Measurements from ENCODE around the gene C1orf210. TPM values are rescaled to one million over a fixed set of nuclear protein-coding genes. Genes with fewer than 3 reads are reported as not detected.

The C1orf210 gene
- total and polyA plus RNA-seq, 9 of the 15 experiments (the other 6 are each of a cell fraction or from before 2014, with no cell fraction given): 0.21 TPM; not detected in 8

DNA sequence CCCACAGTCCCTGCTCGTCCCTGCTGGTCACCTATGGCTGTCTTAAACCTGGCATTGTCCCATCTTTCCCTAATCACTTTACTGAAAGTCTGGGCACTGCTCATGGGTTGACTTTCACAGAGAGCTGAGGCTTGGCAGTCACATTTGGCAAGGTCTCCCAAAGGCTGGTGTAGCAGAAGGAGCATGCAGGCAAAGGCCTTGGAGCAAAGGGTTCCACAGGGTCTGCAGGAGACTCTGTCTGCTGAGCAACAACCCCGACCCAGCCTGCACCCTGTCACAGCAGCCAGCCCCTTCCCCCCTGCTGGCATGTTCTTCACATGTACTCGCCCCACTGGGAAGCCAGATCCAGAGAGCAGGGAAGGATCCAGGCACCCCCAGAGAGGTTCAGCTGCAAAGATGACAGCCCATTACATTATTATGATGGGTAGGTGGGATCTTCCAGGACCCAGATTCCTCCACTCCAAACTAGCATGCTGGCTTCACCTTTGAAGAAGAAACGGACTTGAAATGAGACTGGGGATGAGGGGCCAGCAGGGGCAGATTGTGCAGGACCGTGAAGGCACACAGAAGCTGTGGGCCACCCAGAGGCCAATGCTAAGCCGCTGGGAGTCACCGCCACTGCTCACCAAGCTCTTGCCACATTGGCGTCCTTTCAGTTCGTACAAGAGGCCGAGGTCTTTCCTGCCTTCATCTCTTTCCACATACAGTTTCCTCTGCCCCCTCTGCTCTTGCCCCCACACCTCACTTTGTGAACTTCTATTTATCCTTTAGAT, 29.8 kb downstream of the C1orf210 start:
- H3K79me2 ChIP-seq (ENCODE audit: control insufficient read depth, insufficient read depth, low read length): no peaks in the 10 kb centered on the region
- H3K4me2 ChIP-seq (ENCODE audit: insufficient read depth, low read length): no peak overlapping the region
- peaks cover 6 to 43% of the 10 kb centered on the region in 2 experiments; a peak in 3 of 5 replicates for H3K27me3 ChIP-seq (ENCODE audit: control insufficient read depth in 2 of 2, insufficient read depth in 2 of 2, low read length in 2 of 2)
- intact Hi-C loops (cut with micrococcal nuclease): no loop called here
- no peak overlapping the region for H2AFZ ChIP-seq (ENCODE audit: low read depth, low read length)
- no peak overlapping the region for H3K9ac ChIP-seq (ENCODE audit: insufficient read depth in 1 of 2, low read depth in 2 of 2, low read length in 2 of 2)
- TF ChIP-seq ZNF551 (CRISPR knock-in tag; IDR thresholded peaks at IDR 0.05): no peak
- TF ChIP-seq NCOA1 (IDR thresholded peaks at IDR 0.05; ENCODE audit: low read depth): no peak
- no peak for TF ChIP-seq CHD1 (IDR thresholded peaks at IDR 0.05; ENCODE audit: low read length)
- no peak for TF ChIP-seq ZBTB1 (CRISPR knock-in tag; IDR thresholded peaks at IDR 0.05; ENCODE audit: borderline replicate concordance, low read depth)
- TF ChIP-seq ZNF695 (CRISPR knock-in tag; IDR thresholded peaks at IDR 0.05): no peak
- no peak for TF ChIP-seq NFXL1 (CRISPR knock-in tag; IDR thresholded peaks at IDR 0.05)
- no peak for TF ChIP-seq ELF2 (CRISPR knock-in tag; IDR thresholded peaks at IDR 0.05)
- TF ChIP-seq CBX5 (IDR thresholded peaks at IDR 0.05; ENCODE audit: borderline replicate concordance, low read depth): no peak
- TF ChIP-seq ZNF134 (CRISPR knock-in tag; conservative IDR thresholded peaks at IDR 0.05): no peak
- TF ChIP-seq ZNF395 (CRISPR knock-in tag; IDR thresholded peaks at IDR 0.05): no peak
- in situ Hi-C loops (cut with MboI): no loop called here
- ATAC-seq (no peak), FAIRE-seq (no peak), DNase-seq (ENCODE audit: extremely low read depth in 1 of 4, low spot score in 3 of 4) (no peak)
- ChIA-PET POLR2A (interaction anchor here (0.5 kb wide), 1 partner anchor 1392 kb away, joined by 3 read pairs; no protein-coding TSS in a partner anchor), CTCF (ENCODE audit: low intra/inter-chr PET ratio) (no interaction called here)
- no TSS peak for BruUV-seq (replicated peaks)
- no peak overlapping the region for H3K4me3 ChIP-seq
- 0% methylated on average over 9 of the region's 10 CpGs for WGBS (ENCODE audit: insufficient coverage, low coverage, missing lambda C conversion rate)
- no peaks in the 10 kb centered on the region for H3K9me1 ChIP-seq (ENCODE audit: control insufficient read depth, insufficient read depth, low read length)
- no peak overlapping the region for H3K27ac ChIP-seq (ENCODE audit: extremely low read depth, low read depth, low read length)
- no peaks in the 10 kb centered on the region for H4K20me1 ChIP-seq (replicated peaks; ENCODE audit: control insufficient read depth, insufficient read depth, low read length)
- H3K9me3 ChIP-seq (replicated peaks; ENCODE audit: control insufficient read depth, insufficient read depth, low read depth, low read length): peaks cover 2% of the 10 kb centered on the region; the same call in 1 of the 2 replicates
- H3K36me3 ChIP-seq (ENCODE audit: control insufficient read depth, insufficient read depth, low read length): no peaks in the 10 kb centered on the region
- H3K4me1 ChIP-seq (replicated peaks in 1 of 2; ENCODE audit: control insufficient read depth in 2 of 2, insufficient read depth in 2 of 2, low read length in 2 of 2): no peaks in the 10 kb centered on the region
